Neuronal stem cell (in vitro differentiated cells): ENCODE results near the gene RAB11FIP3.

ENCODE experiments used
- DNase-seq: peaks from one replicate; pipeline ENCODE4 v3.0.0-alpha.2; 2013; ENCODE audit warnings: low spot score
- H2AFZ ChIP-seq: one replicate; pipeline ENCODE4 v1.6.1; 2013; ENCODE audit warnings: mild to moderate bottlenecking, low read length, inconsistent platforms
- H2AK5ac ChIP-seq: 2 replicates; pipeline ENCODE4 v1.6.1; 2013; ENCODE audit warnings: low read depth, mild to moderate bottlenecking, inconsistent platforms, low read length, moderate library complexity, mixed read lengths
- H2BK120ac ChIP-seq: 2 replicates; pipeline ENCODE4 v1.6.1; 2013; ENCODE audit warnings: low read depth, mild to moderate bottlenecking, inconsistent platforms, low read length, moderate library complexity, mixed read lengths
- H2BK12ac ChIP-seq: one replicate; pipeline ENCODE4 v1.6.1; 2013; ENCODE audit warnings: low read length, inconsistent platforms
- H2BK15ac ChIP-seq: 2 replicates; pipeline ENCODE4 v1.6.1; 2013; ENCODE audit warnings: mild to moderate bottlenecking, low read length, inconsistent platforms, mixed read lengths
- H2BK5ac ChIP-seq: one replicate; pipeline ENCODE4 v1.6.1; 2013; ENCODE audit warnings: inconsistent platforms, mild to moderate bottlenecking, low read length, moderate library complexity
- H3K14ac ChIP-seq: one replicate; pipeline ENCODE4 v1.6.1; 2013; ENCODE audit warnings: low read length, inconsistent platforms
- H3K18ac ChIP-seq: 2 replicates; pipeline ENCODE4 v1.6.1; 2013; ENCODE audit warnings: low read length, inconsistent platforms
- H3K23ac ChIP-seq: 2 replicates; pipeline ENCODE4 v1.6.1; 2013; ENCODE audit warnings: low read depth, mild to moderate bottlenecking, mixed read lengths, low read length, inconsistent platforms; ENCODE audit not compliant: poor library complexity
- H3K27ac ChIP-seq: replicated peaks from 3 replicates; pipeline ENCODE4 v1.5.1; 2013; ENCODE audit warnings: low read length, inconsistent platforms
- H3K27me3 ChIP-seq, 3 experiments: 2 replicates each; pipeline ENCODE4 v1.6.1; 2013; ENCODE audit warnings: low read length in 3 of 3, mild to moderate bottlenecking in 2 of 3, inconsistent platforms in 1 of 3, low read depth in 1 of 3, mixed read lengths in 1 of 3, moderate library complexity in 1 of 3; ENCODE audit not compliant: control insufficient read depth in 3 of 3, insufficient read depth in 3 of 3
- H3K36me3 ChIP-seq, 2 donors: replicated peaks in 1 of 2; 2 replicates each; pipeline ENCODE4 v1.6.1; 2013; ENCODE audit warnings: low read length in 2 of 2; ENCODE audit not compliant: control insufficient read depth in 2 of 2, insufficient read depth in 2 of 2
- H3K4ac ChIP-seq: 2 replicates; pipeline ENCODE4 v1.6.1; 2013; ENCODE audit warnings: inconsistent platforms, mild to moderate bottlenecking, low read length, moderate library complexity
- H3K4me1 ChIP-seq, 2 donors: 1 replicate in 1 of 2; 2 replicates in 1 of 2; pipeline ENCODE4 v1.6.1; 2013; ENCODE audit warnings: low read length in 2 of 2, low read depth in 1 of 2; ENCODE audit not compliant: control insufficient read depth in 2 of 2, insufficient read depth in 1 of 2
- H3K4me2 ChIP-seq: one replicate; pipeline ENCODE4 v1.6.1; 2013; ENCODE audit warnings: mild to moderate bottlenecking, low read length, inconsistent platforms; ENCODE audit not compliant: insufficient read depth, poor library complexity, severe bottlenecking
- H3K4me3 ChIP-seq, 2 donors: 2 replicates each; pipeline ENCODE4 v1.5.1; 2013; ENCODE audit warnings: low read length in 2 of 2, mild to moderate bottlenecking in 2 of 2, inconsistent platforms in 1 of 2, moderate library complexity in 1 of 2
- H3K79me1 ChIP-seq: one replicate; pipeline ENCODE4 v1.6.1; 2013; ENCODE audit warnings: low read depth, mild to moderate bottlenecking, inconsistent platforms, low read length, moderate library complexity
- H3K9ac ChIP-seq: one replicate; pipeline ENCODE4 v1.6.1; 2013; ENCODE audit warnings: mild to moderate bottlenecking, low read depth, low read length, inconsistent platforms; ENCODE audit not compliant: poor library complexity
- H3K9me3 ChIP-seq, 2 donors: replicated peaks in 1 of 2; 2 replicates each; pipeline versions ENCODE3 to v1.6.1; 2013; ENCODE audit warnings: low read length in 2 of 2, mild to moderate bottlenecking in 2 of 2, inconsistent platforms in 1 of 2, low read depth in 1 of 2, mixed read lengths in 1 of 2, moderate library complexity in 1 of 2; ENCODE audit not compliant: control insufficient read depth in 2 of 2, insufficient read depth in 1 of 2
- H4K8ac ChIP-seq: one replicate; pipeline ENCODE4 v1.6.1; 2013; ENCODE audit warnings: low read depth, mild to moderate bottlenecking, inconsistent platforms, low read length, moderate library complexity
- H4K91ac ChIP-seq: one replicate; pipeline ENCODE4 v1.6.1; 2013; ENCODE audit warnings: low read length, low read depth, mild to moderate bottlenecking, inconsistent platforms; ENCODE audit not compliant: poor library complexity
- WGBS, 2 donors: extraction: QIAGEN DNeasy Blood & Tissue Kit; methylation state at CpG; one replicate each; pipeline ENCODE4 v1.1.7; 2013; ENCODE audit warnings: missing lambda C conversion rate in 2 of 2, mixed read lengths in 1 of 2; ENCODE audit not compliant: insufficient read length in 2 of 2, insufficient replicate concordance in 1 of 2; ENCODE audit errors: extremely low coverage in 2 of 2; 5-methylcytosine and 5-hydroxymethylcytosine counted together

The RAB11FIP3 gene

GRCh38 chr16:535446-536405, 110.3 kb downstream of the RAB11FIP3 start:
- no peak overlapping the region for H2BK15ac ChIP-seq
- H3K27ac ChIP-seq, result no peak overlapping the region
- H3K36me3 ChIP-seq, result peaks cover 3 to 11% of the 10 kb centered on the region in 2 donors
- H3K14ac ChIP-seq, result peak overlapping the region; percentile 6
- no peak overlapping the region for H2BK120ac ChIP-seq
- H3K4me2 ChIP-seq, result no peak overlapping the region
- peaks cover 37% of the 10 kb centered on the region for H3K79me1 ChIP-seq
- no peak overlapping the region for H3K4me3 ChIP-seq
- H3K4ac ChIP-seq, result no peak overlapping the region
- peak overlapping the region; percentile 41 for H2BK12ac ChIP-seq
- H2AK5ac ChIP-seq, result peak overlapping the region; percentile 37
- H3K4me1 ChIP-seq, result no peaks in the 10 kb centered on the region
- no peak overlapping the region for H4K8ac ChIP-seq
- WGBS, 2 donors, result no CpG with 5 or more reads among the region's 39 CpGs
- peak overlapping the region; percentile 48 for H3K18ac ChIP-seq
- H3K23ac ChIP-seq, result peak overlapping the region; percentile 89
- H3K9me3 ChIP-seq, result no peaks in the 10 kb centered on the region
- no peak overlapping the region for H2BK5ac ChIP-seq
- H3K9ac ChIP-seq, result no peak overlapping the region
- no peaks in the 10 kb centered on the region for H3K27me3 ChIP-seq
- DNase-seq, result no peak
- H2AFZ ChIP-seq, result no peak overlapping the region
- H4K91ac ChIP-seq, result no peak overlapping the region

- Histone ChIP-seq H3K36me3 (peaks cover 5 to 11% of the 10 kb centered on the region in 2 donors), H3K4me2 (no peak overlapping the region), H3K14ac (no peak overlapping the region), H2AFZ (no peak overlapping the region), H2BK5ac (no peak overlapping the region), H3K23ac (no peak overlapping the region), H3K79me1 (peaks cover 41% of the 10 kb centered on the region), H3K4me3 (no peak overlapping the region), H2AK5ac (no peak overlapping the region), H2BK12ac (no peak overlapping the region), H3K4me1 (no peaks in the 10 kb centered on the region), H3K18ac (no peak overlapping the region), H2BK15ac (no peak overlapping the region), H3K27me3 (no peaks in the 10 kb centered on the region), H3K27ac (no peak overlapping the region), H3K9ac (no peak overlapping the region), H2BK120ac (no peak overlapping the region), H4K8ac (no peak overlapping the region), H4K91ac (no peak overlapping the region), H3K9me3 (peaks cover 0 to 2% of the 10 kb centered on the region in 2 donors), H3K4ac (no peak overlapping the region)
- DNase-seq, result no peak
- WGBS, 2 donors, result no CpG with 5 or more reads among the region's 17 CpGs
These were observed 111.3 kb downstream of the RAB11FIP3 start for GRCh38 chr16:536746-537145.

- Histone ChIP-seq H2BK5ac (no peak overlapping the region), H2BK15ac (no peak overlapping the region), H4K91ac (no peak overlapping the region), H3K27me3 (no peaks in the 10 kb centered on the region), H3K27ac (no peak overlapping the region), H3K18ac (peak overlapping the region; percentile 19), H4K8ac (no peak overlapping the region), H3K23ac (peak overlapping the region; percentile 65), H3K9ac (peak overlapping the region; percentile 27), H3K14ac (peak overlapping the region; percentile 3), H2AK5ac (no peak overlapping the region), H2AFZ (no peak overlapping the region), H3K36me3 (peaks cover 5 to 11% of the 10 kb centered on the region in 2 donors), H3K9me3 (peaks cover 0 to 2% of the 10 kb centered on the region in 2 donors), H3K4me2 (no peak overlapping the region), H3K4me3 (no peak overlapping the region), H3K79me1 (peaks cover 42% of the 10 kb centered on the region), H3K4ac (no peak overlapping the region), H3K4me1 (no peaks in the 10 kb centered on the region), H2BK120ac (no peak overlapping the region), H2BK12ac (no peak overlapping the region)
- DNase-seq, result no peak
- WGBS, 2 donors, result no CpG with 5 or more reads among the region's 60 CpGs
These were observed 112.2 kb downstream of the RAB11FIP3 start for GRCh38 chr16:537415-538335.
